ENCODE results near the gene SPATS2. TPM values are rescaled to one million over a fixed set of nuclear protein-coding genes. Genes with fewer than 3 reads are reported as not detected.

The SPATS2 gene
- total RNA-seq, 3 donors from 2014 or later (not counting 1 experiment from before 2014, with no cell fraction given) = 14.6 to 18.4 (median 15.4) TPM

GRCh38 chr12:49397000-49397399, 29.7 kb downstream of the SPATS2 start:
- Mint-ChIP-seq H3K9me3 (no peaks in the 10 kb centered on the region), H3K4me3 (no peak overlapping the region), H3K27ac (no peak overlapping the region), H3K4me1 (peaks cover 4 to 6% of the 10 kb centered on the region in 2 donors), H3K27me3 (ENCODE audit: low read depth in 2 of 2) (no peaks in the 10 kb centered on the region), H3K36me3 (no peaks in the 10 kb centered on the region)
- H3K4me1 ChIP-seq (ENCODE audit: control insufficient read depth, insufficient read depth, low read length) = no peaks in the 10 kb centered on the region
- no peak overlapping the region for H3K27ac ChIP-seq (ENCODE audit: low read length)
- no peak overlapping the region for H3K4me3 ChIP-seq (ENCODE audit: low read length)
- ATAC-seq = no peak
- no peaks in the 10 kb centered on the region for H3K36me3 ChIP-seq (ENCODE audit: control insufficient read depth, insufficient read depth, low read length)
- no peak for DNase-seq
- intact Hi-C loops (cut with micrococcal nuclease) = no loop called here
- no peaks in the 10 kb centered on the region for H3K9me3 ChIP-seq (ENCODE audit: control insufficient read depth, insufficient read depth, low read length)
- 94% methylated on average over 1 of the region's 1 CpG for WGBS (ENCODE audit: insufficient coverage)
- TF ChIP-seq, protein P1, sequence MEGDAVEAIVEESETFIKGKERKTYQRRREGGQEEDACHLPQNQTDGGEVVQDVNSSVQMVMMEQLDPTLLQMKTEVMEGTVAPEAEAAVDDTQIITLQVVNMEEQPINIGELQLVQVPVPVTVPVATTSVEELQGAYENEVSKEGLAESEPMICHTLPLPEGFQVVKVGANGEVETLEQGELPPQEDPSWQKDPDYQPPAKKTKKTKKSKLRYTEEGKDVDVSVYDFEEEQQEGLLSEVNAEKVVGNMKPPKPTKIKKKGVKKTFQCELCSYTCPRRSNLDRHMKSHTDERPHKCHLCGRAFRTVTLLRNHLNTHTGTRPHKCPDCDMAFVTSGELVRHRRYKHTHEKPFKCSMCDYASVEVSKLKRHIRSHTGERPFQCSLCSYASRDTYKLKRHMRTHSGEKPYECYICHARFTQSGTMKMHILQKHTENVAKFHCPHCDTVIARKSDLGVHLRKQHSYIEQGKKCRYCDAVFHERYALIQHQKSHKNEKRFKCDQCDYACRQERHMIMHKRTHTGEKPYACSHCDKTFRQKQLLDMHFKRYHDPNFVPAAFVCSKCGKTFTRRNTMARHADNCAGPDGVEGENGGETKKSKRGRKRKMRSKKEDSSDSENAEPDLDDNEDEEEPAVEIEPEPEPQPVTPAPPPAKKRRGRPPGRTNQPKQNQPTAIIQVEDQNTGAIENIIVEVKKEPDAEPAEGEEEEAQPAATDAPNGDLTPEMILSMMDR (IDR thresholded peaks at IDR 0.05) = no peak
- H3K27me3 ChIP-seq (ENCODE audit: control insufficient read depth, insufficient read depth, low read length) = no peaks in the 10 kb centered on the region

DNA sequence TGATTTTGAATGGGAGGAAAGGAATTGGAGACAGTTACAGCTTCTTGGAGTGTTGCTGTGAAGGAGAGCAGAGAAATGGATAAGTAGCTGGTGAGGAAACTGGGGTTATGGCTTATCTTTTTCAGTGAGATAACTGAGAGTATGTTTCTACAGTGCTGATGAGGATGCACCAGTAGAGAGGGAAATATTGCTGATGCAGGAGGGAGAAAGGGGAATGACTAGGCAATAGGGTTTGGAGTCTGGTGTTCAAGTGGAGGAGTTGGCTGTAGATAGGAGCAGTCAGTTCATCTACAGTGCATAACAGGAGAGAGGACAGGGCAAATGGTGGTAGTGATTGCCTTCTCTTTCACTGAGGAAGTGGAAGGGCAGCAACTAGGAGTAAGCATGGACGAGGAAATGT, 33.0 kb downstream of the SPATS2 start:
- TF ChIP-seq, protein P1 (IDR thresholded peaks at IDR 0.05) = no peak
- Mint-ChIP-seq H3K36me3 (no peaks in the 10 kb centered on the region), H3K4me3 (no peak overlapping the region), H3K27me3 (ENCODE audit: low read depth in 2 of 2) (no peaks in the 10 kb centered on the region), H3K4me1 (peaks cover 4 to 6% of the 10 kb centered on the region in 2 donors), H3K9me3 (no peaks in the 10 kb centered on the region), H3K27ac (no peak overlapping the region)
- no peak for ATAC-seq
- Histone ChIP-seq H3K36me3 (ENCODE audit: control insufficient read depth, insufficient read depth, low read length) (no peaks in the 10 kb centered on the region), H3K9me3 (ENCODE audit: control insufficient read depth, insufficient read depth, low read length) (no peaks in the 10 kb centered on the region), H3K4me1 (ENCODE audit: control insufficient read depth, insufficient read depth, low read length) (no peaks in the 10 kb centered on the region), H3K4me3 (ENCODE audit: low read length) (no peak overlapping the region), H3K27ac (ENCODE audit: low read length) (no peak overlapping the region), H3K27me3 (ENCODE audit: control insufficient read depth, insufficient read depth, low read length) (no peaks in the 10 kb centered on the region)
- WGBS (ENCODE audit: insufficient coverage) = 92% methylated on average over 1 of the region's 1 CpG
- no peak for DNase-seq
- intact Hi-C loops (cut with micrococcal nuclease) = no loop called here

DNA sequence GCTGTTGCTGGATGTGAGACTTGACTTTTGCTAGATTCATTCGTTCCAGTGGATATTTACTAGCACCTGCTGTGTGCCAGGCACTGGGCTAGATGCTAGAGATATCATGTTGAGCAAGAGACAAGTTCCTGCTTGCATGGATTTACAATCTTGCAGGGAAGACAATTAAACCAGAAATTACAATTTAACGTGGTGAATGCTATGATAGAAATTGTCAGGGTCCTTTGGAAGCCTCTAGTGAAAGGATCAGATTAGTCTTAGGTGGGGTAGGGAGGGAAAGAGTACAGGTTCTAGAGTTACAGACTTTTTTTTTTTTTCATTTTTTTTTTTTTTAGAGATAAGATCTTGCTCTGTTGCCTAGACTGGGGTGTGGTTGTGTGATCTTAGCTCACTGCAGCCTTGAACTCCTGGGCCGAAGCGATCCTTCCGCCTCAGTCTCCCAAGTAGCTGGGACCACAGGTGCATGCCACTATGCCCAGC, 36.7 kb downstream of the SPATS2 start:
- H3K36me3 ChIP-seq (ENCODE audit: control insufficient read depth, insufficient read depth, low read length) = no peaks in the 10 kb centered on the region
- H3K4me3 Mint-ChIP-seq = no peak overlapping the region
- ATAC-seq (no peak), DNase-seq (peak in 1 of 2 donors; percentile 11)
- 79% methylated on average over 5 of the region's 5 CpGs for WGBS (ENCODE audit: insufficient coverage)
- H3K4me3 ChIP-seq (ENCODE audit: low read length) = no peak overlapping the region
- H3K9me3 ChIP-seq (ENCODE audit: control insufficient read depth, insufficient read depth, low read length) = no peaks in the 10 kb centered on the region
- H3K4me1 Mint-ChIP-seq = peaks cover 4 to 6% of the 10 kb centered on the region in 2 donors
- no peaks in the 10 kb centered on the region for H3K27me3 ChIP-seq (ENCODE audit: control insufficient read depth, insufficient read depth, low read length)
- no peaks in the 10 kb centered on the region for H3K27me3 Mint-ChIP-seq (ENCODE audit: low read depth in 2 of 2)
- H3K27ac Mint-ChIP-seq = no peak overlapping the region
- no peaks in the 10 kb centered on the region for H3K4me1 ChIP-seq (ENCODE audit: control insufficient read depth, insufficient read depth, low read length)
- H3K36me3 Mint-ChIP-seq = no peaks in the 10 kb centered on the region
- TF ChIP-seq, protein P1 (IDR thresholded peaks at IDR 0.05) = no peak
- H3K9me3 Mint-ChIP-seq = no peaks in the 10 kb centered on the region
- intact Hi-C loops (cut with micrococcal nuclease) = no loop called here
- H3K27ac ChIP-seq (ENCODE audit: low read length) = no peak overlapping the region

- H3K4me1 Mint-ChIP-seq = peaks cover 4 to 6% of the 10 kb centered on the region in 2 donors
- Histone ChIP-seq H3K4me1 (ENCODE audit: control insufficient read depth, insufficient read depth, low read length) (no peaks in the 10 kb centered on the region), H3K36me3 (ENCODE audit: control insufficient read depth, insufficient read depth, low read length) (no peaks in the 10 kb centered on the region), H3K9me3 (ENCODE audit: control insufficient read depth, insufficient read depth, low read length) (no peaks in the 10 kb centered on the region), H3K27ac (ENCODE audit: low read length) (no peak overlapping the region), H3K27me3 (ENCODE audit: control insufficient read depth, insufficient read depth, low read length) (no peaks in the 10 kb centered on the region), H3K4me3 (ENCODE audit: low read length) (no peak overlapping the region)
- TF ChIP-seq, protein P1 (IDR thresholded peaks at IDR 0.05) = no peak
- H3K27me3 Mint-ChIP-seq (ENCODE audit: low read depth in 2 of 2) = no peaks in the 10 kb centered on the region
- H3K36me3 Mint-ChIP-seq = no peaks in the 10 kb centered on the region
- no peak overlapping the region for H3K4me3 Mint-ChIP-seq
- DNase-seq (no peak), ATAC-seq (no peak)
- no peaks in the 10 kb centered on the region for H3K9me3 Mint-ChIP-seq
- H3K27ac Mint-ChIP-seq = no peak overlapping the region
- intact Hi-C loops (cut with micrococcal nuclease) = no loop called here
These were observed 37.7 kb downstream of the SPATS2 start for GRCh38 chr12:49404956-49405355.

Data from natural killer cell (primary cell).